GM12878 (cell line): Measurements from ENCODE around the gene COL27A1.

Experiments
- GABPA ChIP-seq: IDR thresholded peaks from 2 replicates; pipeline ENCODE4 v1.6.1; 2014; ENCODE audit warnings: antibody characterized with exemption, low read depth, mild to moderate bottlenecking, inconsistent platforms
- MEF2A ChIP-seq: IDR thresholded peaks from 2 replicates; pipeline ENCODE4 v1.6.1; 2011; ENCODE audit warnings: low read depth, mild to moderate bottlenecking, low read length, moderate library complexity; ENCODE audit not compliant: insufficient read depth
- POLR2A ChIP-seq: IDR thresholded peaks from 2 replicates; pipeline ENCODE4 v1.6.1; 2011; ENCODE audit warnings: low read depth, mild to moderate bottlenecking, low read length
- SRF ChIP-seq, 2 experiments: IDR thresholded peaks; 2 replicates each; pipeline ENCODE4 v1.6.1; 2011; ENCODE audit warnings: low read depth in 2 of 2, low read length in 2 of 2, mild to moderate bottlenecking in 1 of 2, moderate library complexity in 1 of 2
- ZBED1 ChIP-seq: IDR thresholded peaks from 2 replicates; pipeline ENCODE4 v1.6.1; 2016; ENCODE audit warnings: borderline replicate concordance
- ZSCAN29 ChIP-seq: fragments of 450-650 bp; IDR thresholded peaks from 2 replicates; pipeline ENCODE4 v1.6.1; 2017; ENCODE audit warnings: mild to moderate bottlenecking, moderate library complexity
- TF ChIP-seq, protein P1 (sequence below), 3 experiments: IDR thresholded peaks in 2 of 3; conservative IDR thresholded peaks in 1 of 3; 2 replicates each; pipeline ENCODE4 v1.5.1; 2011; ENCODE audit warnings: low read depth in 3 of 3, low read length in 3 of 3, mild to moderate bottlenecking in 3 of 3, control low read depth in 2 of 3, moderate library complexity in 2 of 3, inconsistent platforms in 1 of 3, mixed read lengths in 1 of 3; ENCODE audit not compliant: control insufficient read depth in 2 of 3, insufficient read depth in 1 of 3; ENCODE audit errors: extremely low read depth in 1 of 3

DNA sequence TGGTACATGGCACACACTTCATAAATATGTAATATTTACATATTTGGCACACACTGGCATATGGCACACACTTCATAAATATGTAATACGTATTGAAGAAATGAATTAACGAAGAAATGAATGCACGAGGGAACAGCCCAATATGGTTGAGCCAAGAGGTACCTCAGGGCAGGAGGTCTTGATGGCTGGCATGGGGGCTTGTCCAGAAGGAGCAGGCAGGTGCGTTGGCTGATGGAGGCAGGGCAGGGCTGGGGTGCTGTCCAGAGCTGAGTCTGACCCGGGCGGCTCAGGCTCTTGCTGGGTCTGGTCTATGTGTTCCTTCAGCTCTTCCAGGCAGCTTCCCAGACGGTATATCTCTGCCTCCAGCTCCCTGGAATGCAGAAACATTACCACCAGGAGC is 206.2 kb downstream of the COL27A1 start:
- TF ChIP-seq POLR2A = no peak
- TF ChIP-seq, protein P1, sequence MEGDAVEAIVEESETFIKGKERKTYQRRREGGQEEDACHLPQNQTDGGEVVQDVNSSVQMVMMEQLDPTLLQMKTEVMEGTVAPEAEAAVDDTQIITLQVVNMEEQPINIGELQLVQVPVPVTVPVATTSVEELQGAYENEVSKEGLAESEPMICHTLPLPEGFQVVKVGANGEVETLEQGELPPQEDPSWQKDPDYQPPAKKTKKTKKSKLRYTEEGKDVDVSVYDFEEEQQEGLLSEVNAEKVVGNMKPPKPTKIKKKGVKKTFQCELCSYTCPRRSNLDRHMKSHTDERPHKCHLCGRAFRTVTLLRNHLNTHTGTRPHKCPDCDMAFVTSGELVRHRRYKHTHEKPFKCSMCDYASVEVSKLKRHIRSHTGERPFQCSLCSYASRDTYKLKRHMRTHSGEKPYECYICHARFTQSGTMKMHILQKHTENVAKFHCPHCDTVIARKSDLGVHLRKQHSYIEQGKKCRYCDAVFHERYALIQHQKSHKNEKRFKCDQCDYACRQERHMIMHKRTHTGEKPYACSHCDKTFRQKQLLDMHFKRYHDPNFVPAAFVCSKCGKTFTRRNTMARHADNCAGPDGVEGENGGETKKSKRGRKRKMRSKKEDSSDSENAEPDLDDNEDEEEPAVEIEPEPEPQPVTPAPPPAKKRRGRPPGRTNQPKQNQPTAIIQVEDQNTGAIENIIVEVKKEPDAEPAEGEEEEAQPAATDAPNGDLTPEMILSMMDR (IDR thresholded peaks at IDR 0.05 in 2 of 3, conservative IDR thresholded peaks at IDR 0.05 in 1 of 3; ENCODE audit: control insufficient read depth in 2 of 3, extremely low read depth in 1 of 3, insufficient read depth in 1 of 3, low read depth in 3 of 3, low read length in 3 of 3) = no peak
- TF ChIP-seq ZBED1 = no peak
- no peak for TF ChIP-seq ZSCAN29
- no peak for TF ChIP-seq MEF2A
- TF ChIP-seq GABPA = no peak
- no peak for TF ChIP-seq SRF (IDR thresholded peaks at IDR 0.05; ENCODE audit: low read depth in 2 of 2, low read length in 2 of 2)
